Stimulated activated CD4-positive, alpha-beta T cell treated with anti-CD3 and anti-CD28 coated beads, Interleukin-12 subunit alpha, Interleukin-12 subunit beta, amount 100 ng/mL, for 48 hours (primary cell): ENCODE measurements around the gene PEPD.

Experiments used
- DNase-seq, 3 donors: peaks; one replicate each; pipeline ENCODE4 v3.0.0-alpha.2; 2020; ENCODE audit warnings: low read depth in 2 of 3, low spot score in 1 of 3

Gene PEPD

GRCh38 chr19:33387351-33388230 is 134.0 kb downstream of the PEPD start:
- DNase-seq = no peak

- no peak for DNase-seq
Measured at GRCh38 chr19:33386361-33386858, 135.2 kb downstream of the PEPD start.

DNA sequence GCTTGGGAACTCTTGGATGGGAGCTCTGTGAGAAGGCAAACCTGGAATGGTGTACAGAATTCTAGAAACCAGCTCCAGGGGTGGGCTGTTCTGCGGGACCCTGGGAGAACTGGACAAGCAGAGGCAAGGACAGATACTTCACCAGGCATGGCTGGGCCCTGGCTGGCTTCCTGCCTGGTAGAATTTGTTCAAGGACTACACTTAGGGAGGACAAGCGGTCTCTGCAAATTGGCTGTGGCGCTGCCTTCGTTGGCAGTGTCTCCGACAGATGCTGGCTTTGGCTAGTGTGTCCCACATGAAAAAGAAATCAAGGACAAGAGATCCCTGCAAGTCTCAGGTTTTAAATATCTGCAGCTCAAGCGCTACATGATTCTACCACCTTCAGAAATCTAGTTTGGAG is 135.6 kb downstream of the PEPD start:
- DNase-seq = no peak

DNA sequence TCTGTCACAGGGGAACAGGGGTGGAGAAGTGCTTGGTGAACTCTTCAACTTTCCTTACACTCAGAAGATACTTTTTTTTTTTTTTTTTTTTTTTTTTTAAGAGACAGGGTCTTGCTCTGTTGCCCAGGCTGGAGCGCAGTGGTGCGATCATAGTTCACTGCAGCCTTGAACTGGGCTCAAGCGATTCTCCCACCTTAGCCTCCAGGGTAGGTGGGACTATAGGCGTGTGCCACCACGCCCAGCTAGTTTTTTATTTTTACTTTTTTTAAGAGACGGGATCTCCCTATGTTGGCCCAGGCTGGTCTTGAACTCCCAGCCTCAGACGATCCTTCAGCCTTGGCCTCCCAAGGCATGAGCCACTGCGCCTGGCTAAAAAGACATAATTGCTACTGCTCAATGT is 136.6 kb downstream of the PEPD start:
- no peak for DNase-seq

DNA sequence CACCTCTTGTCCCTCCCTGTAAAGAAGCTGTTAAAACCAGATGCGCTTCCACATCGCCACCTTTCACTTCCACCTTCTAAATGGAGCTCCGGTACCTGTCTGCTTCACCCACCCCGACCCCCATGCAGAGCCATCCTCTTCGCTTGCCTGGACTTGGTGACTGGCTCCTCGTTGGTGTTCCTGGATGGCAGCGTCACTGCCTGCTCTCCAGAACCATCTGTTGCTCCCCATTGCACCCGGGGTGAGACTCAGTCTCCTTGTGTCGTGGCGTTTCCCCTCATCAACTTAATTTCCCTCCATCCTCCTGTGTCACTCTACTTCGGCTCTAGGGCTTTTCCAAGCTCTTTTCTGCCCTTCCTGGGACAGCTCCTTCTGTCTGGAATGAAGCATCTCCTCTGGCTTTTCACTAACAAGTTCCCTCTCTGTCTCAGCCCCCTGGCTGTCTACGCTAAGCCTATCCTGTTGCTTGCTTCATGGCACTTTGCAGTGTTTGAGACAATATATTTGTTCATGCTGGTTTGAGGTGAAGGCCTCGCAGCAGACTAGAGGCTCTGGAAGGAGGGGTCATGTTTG is 137.8 kb downstream of the PEPD start:
- DNase-seq = no peak

- DNase-seq = no peak
Measured at GRCh38 chr19:33382982-33383381, 138.6 kb downstream of the PEPD start.

- DNase-seq = no peak
Measured at GRCh38 chr19:33382006-33382405, 139.6 kb downstream of the PEPD start.

GRCh38 chr19:33381101-33381500 is 140.5 kb downstream of the PEPD start:
- no peak for DNase-seq

DNA sequence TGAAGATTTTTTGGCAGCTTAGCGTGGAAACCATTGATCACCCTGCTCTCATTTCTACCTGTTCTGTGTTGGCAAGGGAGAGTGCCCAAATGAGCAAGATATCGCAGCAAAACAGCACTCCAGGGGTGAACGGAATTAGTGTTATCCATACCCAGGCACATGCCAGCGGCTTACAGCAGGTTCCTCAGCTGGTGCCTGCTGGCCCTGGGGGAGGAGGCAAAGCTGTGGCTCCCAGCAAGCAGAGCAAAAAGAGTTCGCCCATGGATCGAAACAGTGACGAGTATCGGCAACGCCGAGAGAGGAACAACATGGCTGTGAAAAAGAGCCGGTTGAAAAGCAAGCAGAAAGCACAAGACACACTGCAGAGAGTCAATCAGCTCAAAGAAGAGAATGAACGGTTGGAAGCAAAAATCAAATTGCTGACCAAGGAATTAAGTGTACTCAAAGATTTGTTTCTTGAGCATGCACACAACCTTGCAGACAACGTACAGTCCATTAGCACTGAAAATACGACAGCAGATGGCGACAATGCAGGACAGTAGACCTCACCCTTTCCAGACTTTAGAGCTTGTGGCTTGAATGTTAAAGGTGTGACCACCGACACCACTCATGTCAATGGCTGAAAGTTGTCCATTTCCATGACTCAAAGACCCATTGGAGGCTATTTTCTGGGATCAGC is 142.3 kb downstream of the PEPD start:
- no peak for DNase-seq

GRCh38 chr19:33377586-33378475 is 143.8 kb downstream of the PEPD start:
- no peak for DNase-seq

DNA sequence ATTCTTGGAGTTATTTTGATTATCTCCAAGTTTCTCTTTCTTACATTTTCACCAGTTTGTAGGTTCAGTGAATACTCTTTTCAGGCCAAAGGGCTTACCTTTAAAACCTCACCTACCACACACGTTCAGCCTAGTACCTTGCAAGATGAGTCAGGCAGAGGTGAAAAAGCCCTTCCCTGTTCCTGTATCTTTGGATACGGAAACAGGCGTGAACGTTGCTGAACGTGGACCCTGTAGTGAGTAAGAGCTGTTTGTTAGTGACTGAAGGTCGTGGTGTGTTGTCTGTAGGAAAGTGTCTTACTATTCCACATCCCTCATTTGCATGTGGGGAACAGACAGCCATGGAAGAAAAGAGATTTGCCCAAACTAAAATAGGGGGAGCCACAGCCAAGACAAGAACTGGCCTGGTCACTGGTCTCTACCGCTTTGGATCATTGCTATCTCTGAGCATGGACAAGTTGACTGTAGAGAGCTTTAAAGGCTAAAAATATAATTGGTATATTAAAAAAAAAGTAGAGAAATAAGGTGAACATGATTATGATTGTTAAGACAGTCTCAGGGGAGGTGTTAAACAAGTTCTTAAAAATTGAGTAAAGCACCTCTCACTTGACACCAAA is 144.5 kb downstream of the PEPD start:
- DNase-seq = no peak

GRCh38 chr19:33376423-33376822 is 145.2 kb downstream of the PEPD start:
- DNase-seq = no peak

- no peak for DNase-seq
Measured at GRCh38 chr19:33375837-33376159, 145.8 kb downstream of the PEPD start.

DNA sequence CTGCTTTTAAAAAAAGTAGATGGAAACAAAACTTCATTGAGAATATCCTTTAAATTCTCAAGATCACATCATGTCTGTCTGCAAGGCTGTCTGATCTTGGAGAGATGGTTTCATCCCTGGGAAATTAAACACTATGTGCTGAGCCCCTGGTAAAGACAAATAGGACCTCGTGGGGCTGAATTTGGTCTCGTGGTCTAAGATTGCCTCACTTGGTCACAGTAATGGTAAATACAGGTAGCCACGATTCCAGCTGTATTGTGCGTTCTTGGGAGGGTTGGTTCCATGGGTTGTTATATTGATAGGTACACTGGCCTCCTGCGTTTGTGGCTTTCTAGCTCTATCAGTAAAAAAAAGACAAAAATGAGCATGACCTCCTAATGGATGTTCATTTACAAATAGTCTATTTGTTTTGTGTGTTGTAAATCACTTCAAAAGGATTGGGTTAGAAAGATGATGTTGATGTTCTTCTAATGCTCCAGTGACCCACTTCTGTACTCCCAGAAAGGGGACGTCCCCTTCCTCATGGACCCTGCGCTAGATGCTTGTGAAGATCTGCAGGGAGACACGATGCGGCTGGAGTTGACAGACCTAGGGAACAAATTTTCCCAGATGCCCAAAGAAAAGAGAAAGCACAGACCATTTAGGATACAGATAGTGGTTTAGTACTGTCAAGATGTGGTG is 146.3 kb downstream of the PEPD start:
- no peak for DNase-seq

DNA sequence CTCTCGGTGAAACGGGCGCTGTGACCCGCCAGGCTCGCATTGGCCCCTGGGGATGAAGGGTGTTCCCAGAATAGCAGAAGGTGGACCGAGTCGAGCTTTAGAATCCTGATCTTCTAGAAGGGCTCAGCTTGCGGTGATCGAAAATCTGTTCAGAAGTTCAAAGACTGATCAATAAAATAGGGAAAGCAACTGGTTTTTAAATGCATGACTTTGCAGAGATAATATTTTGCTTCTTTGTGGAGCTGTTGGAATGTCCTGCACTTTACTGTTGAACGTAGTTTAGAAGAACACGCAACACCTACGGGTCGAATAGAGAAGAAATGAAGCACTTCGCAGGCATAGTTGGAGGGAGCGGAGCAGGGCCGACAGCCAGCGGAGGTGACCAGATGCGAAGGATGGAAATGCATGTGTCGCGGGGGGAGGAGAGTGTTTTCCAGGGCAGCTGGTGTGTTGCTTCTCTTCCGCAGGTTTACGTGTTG is 147.3 kb downstream of the PEPD start:
- peak in 2 of 3 donors; percentile 25 to 49 for DNase-seq

DNA sequence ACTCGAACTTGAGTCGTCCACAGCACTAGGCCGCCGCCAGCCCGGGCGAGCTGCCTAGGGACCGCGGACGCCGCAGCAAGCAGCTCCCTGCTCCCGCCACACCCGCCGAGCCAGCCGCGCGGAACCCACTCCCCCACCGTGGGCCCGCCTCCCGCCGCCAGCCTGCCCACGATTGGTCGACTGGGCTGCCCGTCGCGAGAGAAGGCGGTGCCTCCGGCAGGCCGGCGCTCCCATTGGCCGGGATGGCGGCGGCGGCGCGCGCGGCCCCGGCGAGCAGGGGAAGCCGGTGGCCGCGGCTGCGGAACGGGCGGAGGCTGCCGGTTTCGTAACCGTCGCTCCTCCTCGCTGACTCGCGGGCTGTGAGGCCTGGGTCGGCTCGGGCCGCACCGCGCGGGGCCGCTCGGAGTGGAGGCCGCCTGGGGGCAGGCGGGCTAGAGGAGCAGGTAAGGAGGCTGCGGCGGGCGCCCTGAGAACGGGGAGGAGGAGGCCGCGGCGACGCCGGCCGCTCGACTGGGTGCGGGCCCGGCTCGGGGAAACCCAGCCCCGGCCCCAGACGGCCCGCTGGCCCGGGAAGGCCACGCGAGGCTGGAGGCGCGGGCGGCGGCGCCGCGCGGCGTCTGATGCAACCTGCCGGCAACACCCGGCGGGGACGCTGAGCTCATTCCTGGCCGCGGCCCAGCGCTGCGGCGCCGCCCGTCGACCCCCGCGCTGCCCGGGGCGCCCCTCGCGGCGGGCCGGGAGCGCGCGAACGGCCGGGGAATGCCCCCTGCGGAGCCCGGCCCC is 147.9 kb downstream of the PEPD start, which contains the start of gene CEBPG:
CEBPG (plus strand) TSS at position 257 of the 783 bp plus-strand sequence. CDS start 5,531 bp downstream, outside the sequence.
- DNase-seq = peak; percentile 87 to 95 (median 88)

DNA sequence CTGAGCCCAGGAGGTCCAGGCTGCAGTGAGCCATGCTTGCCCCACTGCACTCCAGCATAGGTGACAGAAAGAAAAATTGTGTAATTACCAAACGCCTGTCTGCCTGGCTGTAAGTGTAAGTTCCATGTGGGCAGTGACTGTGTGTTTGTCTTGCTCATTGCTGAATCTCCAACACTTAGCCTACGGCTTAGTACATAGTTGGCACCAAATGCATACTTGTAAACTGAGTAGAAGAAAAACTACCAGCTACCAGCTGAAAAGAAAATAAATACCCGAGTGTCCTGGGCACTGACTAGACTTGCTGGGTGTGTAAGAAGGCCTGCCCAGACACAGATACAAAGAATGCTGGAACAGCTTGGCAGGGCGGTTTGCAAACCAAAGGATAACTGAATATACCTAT is 150.8 kb downstream of the PEPD start:
- no peak for DNase-seq

DNA sequence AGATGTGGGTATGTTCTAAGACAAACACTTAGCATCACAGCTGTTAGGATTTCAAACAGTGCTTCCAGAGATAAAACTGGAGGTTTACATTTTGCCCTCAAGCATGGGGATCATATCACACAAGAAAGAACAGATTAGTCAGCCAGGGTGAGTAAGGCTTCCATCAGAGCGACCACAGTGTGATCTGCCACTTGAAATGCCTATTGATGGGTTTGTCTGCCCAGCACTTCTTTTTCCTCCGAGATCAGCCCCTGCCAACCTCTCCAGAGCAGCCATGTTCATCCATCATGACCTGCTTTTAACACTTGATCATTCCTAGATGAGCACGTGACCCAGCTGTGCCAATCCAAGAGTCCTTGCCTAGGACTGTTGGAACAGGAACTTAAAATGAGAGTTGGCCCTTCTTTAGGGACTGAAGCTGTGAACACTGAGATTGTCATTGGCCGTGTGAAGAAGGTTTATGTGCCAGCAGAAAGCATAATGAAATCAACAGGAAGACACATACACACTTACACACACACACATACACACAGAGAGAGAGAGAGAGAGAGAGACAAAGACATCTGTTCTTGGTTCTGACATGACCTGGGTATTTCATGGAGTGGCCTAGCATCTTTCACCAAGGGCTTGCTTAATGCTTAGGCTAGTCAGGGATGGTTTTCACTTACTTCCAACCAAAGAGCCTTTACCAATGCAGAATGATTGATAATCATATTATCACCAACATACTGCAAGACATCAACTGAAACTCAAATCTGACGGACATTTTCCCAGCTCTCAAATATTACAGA is 153.3 kb downstream of the PEPD start:
- no peak for DNase-seq
